NCI-H146 (cell line): Measurements from ENCODE around the gene LIN28B.
"Not testable (repeated sequence)": the region's sequence is repeated elsewhere in the genome, so short reads cannot be mapped to it uniquely, and the experiment has no call there.

Source experiments
- DNase-seq: peaks from one replicate; lab custom pipeline; 2025; lab: John Stamatoyannopoulos, UW

The LIN28B gene

DNA sequence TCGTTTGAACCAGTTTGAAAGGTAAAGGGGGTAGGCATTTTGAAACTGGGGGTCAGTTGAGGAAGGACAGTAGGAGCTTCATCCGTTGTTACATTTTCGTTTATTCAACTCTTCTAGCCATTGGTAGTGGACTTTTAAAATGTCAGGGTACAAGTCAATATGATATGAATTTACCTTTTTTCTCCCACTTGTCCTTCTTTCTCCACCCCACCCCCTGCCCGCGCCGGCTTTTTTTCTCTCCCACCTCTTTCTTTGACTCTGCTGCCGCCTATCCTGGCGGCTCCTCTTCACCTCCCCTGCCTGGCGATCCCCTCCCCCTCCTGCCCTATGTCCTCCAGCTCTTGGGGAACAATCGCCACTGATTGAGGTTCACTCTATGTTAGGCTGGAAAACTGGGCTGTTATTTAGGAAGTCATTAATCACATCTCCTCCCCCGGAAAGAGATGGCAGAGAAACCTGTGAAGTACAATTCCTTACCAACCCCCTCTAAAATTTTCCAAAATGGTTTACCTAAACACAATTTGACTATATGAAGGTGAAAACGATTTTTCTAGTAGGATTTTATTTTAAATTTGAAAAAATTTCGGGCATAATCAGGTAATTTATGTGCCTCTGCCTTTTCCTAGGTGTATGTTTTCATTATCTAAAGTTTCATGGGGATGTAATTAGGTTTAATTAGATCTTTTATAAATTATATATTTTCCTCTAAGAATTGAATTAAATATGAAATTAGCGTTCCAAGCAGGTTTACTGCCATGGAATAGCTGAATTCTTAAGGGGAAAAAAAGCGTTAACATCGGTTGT lies 778 bp upstream of the LIN28B start:
- no peak for DNase-seq

DNA sequence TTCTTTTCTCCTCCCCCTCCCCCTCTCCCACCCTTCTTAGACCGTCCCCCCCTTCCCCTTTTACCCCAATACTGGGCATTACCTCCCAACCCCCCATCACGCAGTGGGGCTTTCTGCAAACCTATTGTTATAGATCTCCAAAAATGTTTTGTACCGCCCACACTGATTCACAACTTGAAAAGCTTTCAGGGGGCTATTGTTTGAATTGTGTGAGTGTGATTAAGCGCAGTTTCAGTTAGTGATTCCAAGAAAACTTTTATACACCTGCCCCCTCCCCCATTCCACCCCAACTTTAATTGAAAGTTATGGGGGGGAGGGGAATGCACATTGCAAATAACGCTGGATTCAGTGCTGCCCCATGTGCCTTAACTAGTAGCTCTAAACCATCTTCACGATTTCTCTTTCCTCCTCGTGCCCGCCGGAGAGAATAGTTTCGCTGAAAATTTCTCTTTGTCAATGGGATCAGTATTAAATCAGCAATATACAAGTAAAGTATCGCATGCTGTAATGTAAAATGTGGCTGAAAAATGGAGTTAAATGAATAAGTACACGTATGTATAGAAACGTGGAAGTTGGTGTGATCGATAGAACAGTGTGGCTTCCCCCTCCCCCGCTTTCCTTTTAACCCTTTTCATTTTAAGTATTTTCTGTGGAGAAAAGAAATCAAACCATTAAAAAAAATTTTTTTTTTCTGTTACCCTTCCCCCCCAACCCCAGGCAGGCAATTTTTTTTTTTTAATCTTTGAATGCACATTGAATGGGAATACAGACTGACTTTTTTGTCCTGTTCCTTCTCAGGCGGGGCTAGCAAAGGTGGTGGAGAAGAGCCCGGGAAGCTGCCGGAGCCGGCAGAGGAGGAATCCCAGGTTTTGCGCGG lies 632 bp downstream of the LIN28B start:
- no peak for DNase-seq

DNA sequence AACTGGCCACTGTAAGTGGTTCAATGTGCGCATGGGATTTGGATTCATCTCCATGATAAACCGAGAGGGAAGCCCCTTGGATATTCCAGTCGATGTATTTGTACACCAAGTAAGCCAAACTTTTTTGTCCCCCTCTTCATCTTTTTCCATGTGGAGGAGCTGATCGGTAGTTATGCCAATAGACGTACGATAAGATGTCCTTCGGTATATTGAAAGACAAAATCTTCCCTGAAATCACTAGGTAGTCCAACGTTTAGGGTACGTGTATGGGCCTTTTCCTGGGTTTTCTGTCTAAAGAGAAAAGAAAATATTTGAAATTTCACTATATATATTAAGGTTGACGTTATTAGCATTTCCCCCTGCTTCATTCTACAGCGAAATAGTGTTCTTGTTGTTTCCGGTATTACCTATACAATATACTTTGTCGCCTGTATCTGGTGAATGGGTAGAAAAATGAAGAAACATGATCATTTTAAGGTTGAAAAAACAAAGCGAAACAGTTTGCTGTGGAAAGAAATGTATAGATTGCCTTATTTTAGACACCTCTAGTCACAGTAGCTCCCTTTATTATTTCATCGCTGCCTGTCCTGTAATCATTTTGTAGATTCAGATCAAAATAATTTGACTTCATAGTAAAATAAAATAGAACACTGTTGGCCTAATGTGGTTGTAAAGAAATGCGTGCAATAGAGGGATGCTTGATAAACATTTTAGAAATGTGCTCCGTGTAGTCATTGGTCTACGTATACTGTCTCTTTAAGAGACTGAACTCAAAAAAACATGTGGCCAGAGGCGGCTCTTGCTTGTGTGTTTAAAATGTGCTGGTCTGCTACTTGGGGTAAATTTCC lies 1.5 kb downstream of the LIN28B start:
- no peak for DNase-seq

DNA sequence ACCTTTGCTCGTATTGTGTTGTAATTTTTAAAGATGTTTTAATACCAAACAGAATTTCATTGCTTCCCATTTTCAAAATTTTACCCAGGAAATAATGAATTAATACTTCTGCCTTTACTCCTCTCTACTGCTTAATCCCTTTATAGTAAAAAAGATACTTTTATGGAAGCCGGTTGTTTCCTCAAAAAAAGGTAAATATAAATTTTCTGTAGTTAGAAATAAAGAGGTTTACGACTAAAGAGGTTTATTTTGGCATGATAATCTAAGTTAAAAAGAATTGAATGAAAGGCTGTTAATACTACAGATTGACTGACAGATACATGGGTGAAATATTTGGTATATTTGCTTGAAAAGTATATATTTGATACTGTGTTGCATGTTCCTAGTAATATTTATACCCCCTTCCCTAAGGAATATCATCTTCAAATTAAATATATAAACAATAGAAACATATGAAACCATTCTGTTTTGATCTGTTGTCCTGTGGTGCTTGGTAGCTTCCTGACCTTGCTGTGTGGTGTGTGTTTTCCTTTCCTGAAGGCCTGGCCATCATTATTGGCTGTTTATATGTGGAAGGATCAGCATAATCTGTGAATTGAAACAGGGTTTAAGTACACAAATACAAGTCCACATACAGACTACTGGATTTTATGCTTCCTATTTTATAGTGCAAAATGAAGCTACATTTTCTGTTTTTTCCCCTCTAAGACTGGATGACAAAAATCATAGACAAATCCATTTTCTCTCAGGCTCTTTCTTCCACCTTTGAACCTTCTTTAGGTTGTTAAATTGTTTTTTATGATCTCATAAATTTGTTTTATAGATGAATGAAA lies 2.3 kb downstream of the LIN28B start:
- no peak for DNase-seq

DNA sequence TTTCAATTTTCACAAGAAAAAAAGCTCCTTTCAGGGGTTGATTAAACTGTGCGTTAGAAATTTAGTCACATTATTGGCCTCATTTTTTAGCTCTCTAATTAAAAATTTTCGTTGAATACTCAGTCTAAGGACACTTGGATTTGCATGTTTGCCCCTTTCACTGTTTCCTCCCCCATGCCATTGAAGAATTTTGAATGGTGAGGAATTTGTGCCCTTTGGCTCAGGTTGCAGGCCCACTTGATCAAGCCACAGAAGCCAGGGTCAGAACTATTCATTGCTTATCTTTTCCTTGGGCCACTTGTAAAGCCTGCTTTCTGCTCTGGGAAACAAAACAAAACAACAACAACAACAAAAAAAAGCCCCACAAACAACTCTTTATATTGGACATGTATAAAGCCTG lies 12.2 kb downstream of the LIN28B start:
- no peak for DNase-seq

DNA sequence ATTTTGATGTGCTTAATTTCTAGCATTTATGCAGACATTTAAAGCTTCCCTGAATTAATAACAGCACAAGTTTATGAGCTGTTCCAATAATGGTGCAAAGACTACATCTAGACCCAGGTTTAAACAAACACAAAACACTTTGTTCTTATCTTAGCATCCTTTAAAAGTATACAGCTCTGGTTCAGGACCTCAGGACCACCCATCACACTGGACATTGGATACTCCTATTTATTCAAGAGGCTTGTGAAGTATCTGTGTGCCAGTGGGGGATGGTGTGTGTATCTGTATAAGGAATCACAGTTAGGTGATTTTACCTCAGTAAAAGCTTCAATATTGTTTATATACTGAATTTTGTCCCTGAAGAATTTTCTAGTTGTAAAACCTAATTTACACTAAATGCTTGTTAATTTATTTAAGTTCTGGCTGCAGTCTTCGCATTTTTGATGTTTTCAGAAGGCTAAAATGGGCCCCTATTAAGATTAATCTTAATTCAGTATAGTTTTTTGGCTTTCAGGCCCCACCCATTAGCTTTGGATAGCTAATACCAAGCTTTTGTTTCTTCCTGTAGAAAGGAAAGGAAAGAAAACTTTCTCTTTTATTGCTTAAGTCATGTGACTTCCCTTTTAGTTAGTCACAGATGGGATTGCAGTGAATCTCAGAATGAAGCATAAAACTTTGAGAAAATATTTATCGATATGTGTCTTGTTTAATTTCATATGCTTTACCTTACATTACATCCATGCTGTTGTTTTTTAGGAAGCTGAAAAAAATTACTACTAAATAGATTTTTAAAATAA lies 13.1 kb downstream of the LIN28B start:
- no peak for DNase-seq

DNA sequence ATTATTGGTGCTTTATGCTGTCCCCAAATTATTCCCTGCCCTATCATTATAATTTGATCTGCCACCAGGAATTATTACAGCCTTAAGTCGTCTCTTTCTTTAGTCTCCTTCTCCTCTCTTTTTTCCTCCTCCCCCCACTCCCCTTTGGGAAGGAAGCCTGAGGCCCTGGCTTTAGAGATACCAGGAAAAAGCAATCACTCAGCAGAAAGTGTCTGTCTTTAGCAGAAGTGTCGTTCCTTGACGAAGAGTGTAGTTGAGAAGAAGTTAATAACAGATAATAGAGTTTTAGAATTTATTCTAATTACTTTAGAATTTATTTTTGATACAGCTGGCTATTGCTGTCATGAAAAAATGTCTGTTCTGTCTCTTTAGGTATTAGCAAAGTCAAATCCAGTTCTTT lies 16.5 kb downstream of the LIN28B start:
- no peak for DNase-seq

DNA sequence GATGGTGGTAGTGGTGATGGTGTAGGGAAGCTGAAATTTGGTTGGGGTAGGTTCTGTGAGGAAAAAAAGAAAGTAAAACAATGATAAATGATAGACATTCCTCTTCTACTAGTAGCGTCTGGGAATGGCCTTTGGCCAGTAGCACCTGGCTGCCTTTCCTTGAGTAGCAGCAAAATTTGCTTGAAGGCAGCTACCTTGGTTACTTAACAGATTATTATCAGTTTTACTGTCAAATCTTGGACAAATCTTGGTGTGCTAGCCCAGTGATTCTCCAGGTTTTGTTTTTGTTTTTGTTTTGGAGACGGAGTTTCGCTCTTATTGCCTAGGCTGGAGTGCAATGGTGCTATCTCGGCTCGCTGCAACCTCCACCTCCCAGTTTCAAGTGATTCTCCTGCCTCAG lies 26.4 kb downstream of the LIN28B start:
- DNase-seq, result no peak

DNA sequence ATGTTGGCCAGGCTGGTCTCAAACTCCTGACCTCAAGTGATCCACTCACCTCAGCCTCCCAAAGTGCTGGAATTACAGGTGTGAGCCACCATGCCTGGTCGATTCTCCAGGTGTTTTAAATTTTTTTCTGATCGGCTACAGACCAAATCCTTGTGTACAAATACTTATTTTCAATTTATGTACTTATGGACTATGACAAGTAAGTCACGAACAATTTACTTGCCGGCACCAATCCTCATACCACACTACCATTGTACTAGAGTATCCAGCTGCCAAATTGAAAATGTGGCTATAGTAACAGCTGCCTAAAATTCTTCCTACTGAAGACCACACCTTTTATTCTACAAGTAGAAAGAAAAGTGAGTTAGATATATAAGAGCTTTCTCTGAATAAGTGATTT lies 26.9 kb downstream of the LIN28B start:
- DNase-seq, result no peak

DNA sequence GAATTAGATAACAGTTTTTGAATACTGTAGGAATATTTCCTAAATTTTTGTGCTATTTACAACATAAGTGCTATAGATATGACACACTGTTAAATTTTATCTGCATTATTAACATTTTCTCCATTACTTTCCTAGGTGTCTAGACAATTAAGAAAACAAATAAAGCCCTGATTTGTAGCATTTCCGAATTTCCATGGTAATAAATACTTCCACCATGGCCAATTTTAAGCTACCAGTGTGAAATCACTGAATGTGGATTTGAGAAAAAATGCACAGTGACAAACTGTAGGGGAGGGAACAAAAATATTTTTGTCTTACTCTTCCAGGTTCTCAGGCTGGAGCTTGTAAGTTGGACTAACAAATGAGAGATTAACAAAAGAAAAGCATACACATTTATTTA lies 27.9 kb downstream of the LIN28B start:
- DNase-seq, result no peak

DNA sequence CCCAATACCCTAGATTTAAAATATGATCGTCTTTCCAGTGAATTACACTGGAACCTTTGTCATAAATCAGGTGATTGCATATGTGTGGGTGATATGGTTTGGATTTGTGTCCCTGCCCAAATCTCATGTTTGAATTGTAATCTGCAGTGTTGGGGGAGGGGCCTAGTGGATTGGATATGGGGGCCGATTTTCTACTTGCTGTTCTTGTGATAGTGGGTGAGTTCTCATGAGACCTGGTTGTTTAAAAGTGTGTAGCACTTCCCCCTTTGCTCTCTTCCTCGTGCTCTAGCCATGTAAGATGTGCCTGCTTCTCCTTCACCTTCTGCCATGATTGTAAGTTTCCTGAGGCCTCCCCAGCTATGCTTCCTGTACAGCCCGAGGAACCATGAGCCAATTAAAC lies 29.0 kb downstream of the LIN28B start:
- DNase-seq, result not testable (repeated sequence)

DNA sequence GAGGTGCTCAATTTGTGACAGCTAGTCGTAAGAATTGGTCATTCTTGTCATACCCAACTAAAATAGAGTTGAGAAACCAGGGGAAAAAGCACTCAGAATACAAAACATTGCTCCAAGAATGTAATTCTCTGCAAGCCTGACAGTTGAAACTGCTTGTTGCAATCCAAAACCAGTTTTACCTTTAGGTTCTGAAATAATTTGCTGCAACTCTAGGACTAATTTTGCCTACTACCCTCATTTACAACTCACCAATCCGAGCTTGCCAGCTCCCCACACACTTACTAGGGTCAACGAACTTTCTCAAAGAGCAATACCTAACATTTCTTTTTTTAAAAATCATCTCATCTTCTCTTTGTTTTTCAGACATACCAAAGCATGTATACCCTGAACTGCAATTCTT lies 29.7 kb downstream of the LIN28B start:
- DNase-seq, result no peak

DNA sequence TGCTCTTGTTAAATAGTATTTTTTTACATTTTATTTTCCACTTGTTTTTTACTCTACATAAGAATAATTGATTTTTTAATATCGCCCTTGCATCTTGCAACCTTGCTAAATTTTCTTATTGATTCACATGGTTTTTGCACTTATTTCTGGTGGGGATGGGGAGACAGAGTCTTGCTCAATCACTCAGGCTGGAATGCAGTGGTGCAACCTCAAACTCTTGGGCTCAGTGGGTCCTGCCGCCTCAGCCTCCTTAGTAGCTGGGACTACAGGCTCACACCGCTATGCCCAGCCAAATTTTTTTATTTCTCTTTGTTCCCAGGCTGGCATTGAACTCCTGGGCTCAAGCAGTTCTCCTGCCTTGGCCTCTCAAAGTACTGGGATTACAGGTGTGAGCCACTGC lies 30.3 kb downstream of the LIN28B start:
- DNase-seq, result no peak

DNA sequence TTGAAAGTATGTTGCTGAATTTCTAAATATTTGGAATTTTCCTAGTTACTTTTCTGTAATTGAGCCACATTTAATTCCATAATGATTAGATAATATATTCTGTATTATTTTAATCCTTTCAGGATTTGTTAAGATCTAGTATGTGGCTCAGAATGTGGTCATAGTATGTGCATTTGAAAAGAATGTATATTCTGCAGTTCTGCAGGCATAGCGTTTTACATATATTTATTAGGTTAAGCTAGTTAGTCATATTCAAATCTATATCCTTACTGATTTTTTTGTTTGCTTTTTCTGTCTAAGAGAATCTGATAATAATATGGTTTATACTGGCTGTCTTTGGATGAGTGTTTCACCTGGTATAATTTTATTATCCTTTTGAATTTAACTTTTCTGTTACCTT lies 33.2 kb downstream of the LIN28B start:
- DNase-seq, result no peak

DNA sequence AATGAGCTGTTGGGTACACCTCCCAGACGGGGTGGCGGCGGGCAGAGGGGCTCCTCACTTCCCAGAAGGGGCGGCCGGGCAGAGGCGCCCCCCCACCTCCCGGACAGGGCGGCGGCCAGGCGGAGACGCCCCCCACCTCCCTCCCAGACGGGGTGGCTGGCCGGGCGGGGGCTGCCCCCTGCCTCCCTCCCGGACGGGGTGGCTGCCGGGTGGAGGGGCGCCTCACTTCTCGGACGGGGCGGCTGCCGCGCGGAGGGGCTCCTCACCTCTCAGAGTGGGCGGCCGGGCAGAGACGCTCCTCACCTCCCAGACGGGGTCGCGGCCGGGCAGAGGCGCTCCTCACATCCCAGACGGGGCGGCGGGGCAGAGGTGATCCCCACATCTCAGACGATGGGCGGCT lies 34.2 kb downstream of the LIN28B start:
- DNase-seq, result not testable (repeated sequence)

DNA sequence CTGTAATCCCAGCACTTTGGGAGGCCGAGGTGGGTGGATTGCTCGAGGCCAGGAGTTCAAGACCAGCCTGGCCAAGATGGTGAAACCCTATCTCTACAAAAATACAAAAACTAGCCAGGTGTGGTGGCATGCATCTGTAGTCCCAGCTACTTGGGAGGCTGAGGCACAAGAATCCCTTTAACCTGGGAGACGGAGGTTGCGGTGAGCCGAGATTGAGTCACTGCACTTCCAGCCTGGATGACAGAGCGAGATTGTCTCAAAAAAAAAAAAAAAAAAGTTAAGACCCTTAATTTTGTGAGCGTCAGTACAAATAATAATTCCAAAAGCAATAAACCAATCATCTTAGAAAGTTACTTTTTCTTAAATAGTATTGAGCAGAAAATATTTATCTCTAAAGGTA lies 36.7 kb downstream of the LIN28B start:
- not testable (repeated sequence) for DNase-seq

DNA sequence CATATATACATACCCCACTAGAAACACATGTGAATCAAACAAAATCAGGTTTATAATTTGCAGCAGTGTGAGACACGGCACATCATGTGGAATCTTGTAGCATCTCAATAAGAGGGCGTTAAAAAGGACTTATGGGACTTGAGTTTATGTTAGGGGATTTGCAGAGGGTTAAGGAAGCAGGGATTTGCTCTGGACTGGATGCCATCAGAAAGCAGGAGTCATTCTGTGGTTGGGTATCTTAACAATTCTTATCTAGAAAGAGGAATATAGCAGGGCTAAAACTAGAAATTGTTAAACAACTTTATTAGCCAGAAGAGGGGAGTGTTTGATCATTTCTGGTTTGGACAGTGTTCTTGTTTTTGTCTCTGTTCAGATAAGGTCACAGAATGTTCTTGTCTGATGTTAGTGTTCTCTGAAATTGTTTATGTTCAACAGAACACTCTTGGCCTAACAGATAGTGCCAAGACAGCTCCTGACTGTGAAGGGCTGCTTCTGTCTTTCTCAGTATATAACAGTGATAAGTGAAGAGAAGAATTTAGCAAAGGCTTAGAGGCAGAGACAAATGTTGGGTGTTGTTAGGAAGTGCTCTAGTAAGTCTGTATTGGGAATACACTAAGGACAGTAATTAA lies 39.2 kb downstream of the LIN28B start:
- DNase-seq, result no peak

DNA sequence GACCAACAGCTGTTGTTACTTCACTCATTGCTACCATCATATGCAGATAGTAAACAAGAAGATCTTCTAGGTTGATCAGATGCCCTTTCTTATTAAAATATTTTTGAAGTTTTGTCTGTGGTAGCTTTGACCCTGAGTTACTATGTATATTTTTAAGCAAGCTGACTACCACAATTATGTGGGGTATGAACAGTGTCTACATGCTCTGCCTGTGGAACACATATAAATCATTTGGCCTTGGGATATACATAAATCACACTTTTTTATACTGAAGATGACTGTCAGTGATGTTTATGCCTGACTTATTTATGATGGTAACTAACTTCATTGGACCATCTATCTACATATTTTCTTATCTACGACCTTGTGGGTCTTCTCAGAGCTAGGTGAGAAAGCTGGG lies 44.2 kb downstream of the LIN28B start:
- DNase-seq, result no peak

DNA sequence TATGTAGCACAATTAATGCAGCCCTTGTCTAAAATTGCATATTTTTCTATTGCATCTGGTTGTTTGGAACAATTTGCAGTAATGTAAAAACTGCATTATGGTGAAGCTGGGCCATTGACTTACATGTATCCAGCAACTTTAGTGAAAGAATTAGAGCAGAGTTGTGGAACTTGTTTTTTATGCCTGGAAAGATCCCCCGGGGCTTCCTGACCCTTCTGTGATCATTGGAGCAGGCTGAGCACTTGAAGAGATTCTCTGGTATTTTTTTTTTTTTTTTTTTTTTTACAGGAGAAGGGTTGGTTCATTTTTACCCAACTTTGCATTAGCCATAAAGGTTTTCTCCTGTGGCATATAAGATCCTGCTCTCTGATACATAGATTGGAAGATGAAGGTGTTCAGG lies 45.0 kb downstream of the LIN28B start:
- no peak for DNase-seq

DNA sequence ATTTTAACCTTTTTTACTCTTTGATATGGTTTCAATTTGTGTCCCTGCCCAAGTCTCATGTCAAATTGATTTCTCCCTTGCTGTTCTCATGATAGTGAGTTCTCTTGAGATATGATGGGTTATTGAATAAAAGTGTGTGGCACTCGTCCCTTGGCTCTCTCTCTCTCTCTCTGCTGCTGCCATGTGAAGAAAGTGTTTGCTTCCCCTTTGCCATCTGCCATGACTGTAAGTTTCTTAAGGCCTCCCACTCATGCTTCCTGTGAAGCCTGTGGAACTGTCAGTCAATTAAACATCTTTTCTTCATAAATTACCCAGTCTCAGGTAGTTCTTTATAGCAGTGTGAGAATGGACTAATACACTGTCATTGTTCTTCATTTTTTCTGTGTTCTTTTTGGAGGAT lies 48.5 kb downstream of the LIN28B start:
- no peak for DNase-seq
